WTC11 (cell line): ENCODE data around the gene KCNA5. TPM values are rescaled to one million over a fixed set of nuclear protein-coding genes. Genes with fewer than 3 reads are reported as not detected.

Experiments
- ATAC-seq: fragments of 200-7000 bp; cut with Tn5 transposase; 2 replicates; pipeline ENCODE4 v1.10.0; 2021; ENCODE audit warnings: mild to moderate bottlenecking, moderate library complexity
- CTCF ChIA-PET: fragments of 300-600 bp; sonication (Branson Sonifier 250); formaldehyde crosslinking; loops from one replicate; lab custom pipeline; 2021; ENCODE audit warnings: antibody characterized with exemption; lab: Charles Lee
- POLR2A ChIA-PET: fragments of 350-600 bp; sonication (Branson Sonifier 250); formaldehyde crosslinking; loops from one replicate; lab custom pipeline; 2021; ENCODE audit warnings: antibody characterized with exemption; lab: Charles Lee
- DNase-seq: peaks from one replicate; pipeline ENCODE4 v3.0.0; 2021; ENCODE audit warnings: low spot score
- H3K27ac Mint-ChIP-seq: 2 replicates; pipeline ENCODE4 v1.8.0; 2021; ENCODE audit warnings: mixed read lengths
- H3K27me3 Mint-ChIP-seq: 2 replicates; pipeline ENCODE4 v1.8.0; 2021; ENCODE audit warnings: low read depth, mild to moderate bottlenecking, moderate library complexity, mixed read lengths
- H3K36me3 Mint-ChIP-seq: 2 replicates; pipeline ENCODE4 v1.8.0; 2021; ENCODE audit warnings: mixed read lengths
- H3K4me1 Mint-ChIP-seq: 2 replicates; pipeline ENCODE4 v1.8.0; 2022; ENCODE audit warnings: mixed read lengths
- H3K4me3 Mint-ChIP-seq: 2 replicates; pipeline ENCODE4 v1.8.0; 2021; ENCODE audit warnings: mild to moderate bottlenecking, moderate library complexity, mixed read lengths
- H3K9me3 Mint-ChIP-seq: 2 replicates; pipeline ENCODE4 v1.8.0; 2021; ENCODE audit warnings: mixed read lengths
- ATF3 ChIP-seq: sonication (generic); formaldehyde crosslinking; conservative IDR thresholded peaks from 2 replicates; pipeline ENCODE4 v1.8.1; 2022; ENCODE audit warnings: mild to moderate bottlenecking, missing genetic modification reagents
- CDX4 ChIP-seq: fragments of 250-450 bp; sonication (Bioruptor Pico); IDR thresholded peaks from 2 replicates; pipeline ENCODE4 v1.9.0; 2021; ENCODE audit warnings: moderate library complexity, mild to moderate bottlenecking, inconsistent platforms, borderline replicate concordance
- CREB1 ChIP-seq: sonication (generic); formaldehyde crosslinking; IDR thresholded peaks from 2 replicates; pipeline ENCODE4 v1.8.0; 2023; ENCODE audit warnings: mild to moderate bottlenecking, missing genetic modification reagents
- E2F4 ChIP-seq: sonication (generic); formaldehyde crosslinking; IDR thresholded peaks from 2 replicates; pipeline ENCODE4 v1.8.1; 2022; ENCODE audit warnings: low read depth, mild to moderate bottlenecking, moderate library complexity, missing genetic modification reagents, borderline replicate concordance
- ESRRA ChIP-seq: sonication (generic); formaldehyde crosslinking; IDR thresholded peaks from 2 replicates; pipeline ENCODE4 v1.8.1; 2022; ENCODE audit warnings: mild to moderate bottlenecking, missing genetic modification reagents, borderline replicate concordance
- ETV6 ChIP-seq: sonication (generic); formaldehyde crosslinking; IDR thresholded peaks from 2 replicates; pipeline ENCODE4 v1.8.1; 2022; ENCODE audit warnings: mild to moderate bottlenecking, missing genetic modification reagents
- GTF2I ChIP-seq: fragments of 250-450 bp; sonication (Bioruptor Pico); conservative IDR thresholded peaks from 2 replicates; pipeline ENCODE4 v1.4.0; 2021; ENCODE audit warnings: mild to moderate bottlenecking
- HMGA2 ChIP-seq: fragments of 250-450 bp; sonication (Bioruptor Pico); IDR thresholded peaks from 2 replicates; pipeline ENCODE4 v1.4.0; 2021; ENCODE audit warnings: mild to moderate bottlenecking, moderate library complexity
- JUN ChIP-seq: sonication (generic); formaldehyde crosslinking; IDR thresholded peaks from 2 replicates; pipeline ENCODE4 v1.8.0; 2023; ENCODE audit warnings: mild to moderate bottlenecking, missing genetic modification reagents
- KAT7 ChIP-seq: sonication (generic); formaldehyde crosslinking; IDR thresholded peaks from 2 replicates; pipeline ENCODE4 v1.8.1; 2023; ENCODE audit warnings: missing genetic modification reagents, mild to moderate bottlenecking, borderline replicate concordance
- MXD4 ChIP-seq: fragments of 250-450 bp; sonication (Bioruptor Pico); IDR thresholded peaks from 2 replicates; pipeline ENCODE4 v1.8.0; 2021; ENCODE audit warnings: mild to moderate bottlenecking, moderate library complexity, borderline replicate concordance
- MYBL2 ChIP-seq: sonication (generic); formaldehyde crosslinking; IDR thresholded peaks from 2 replicates; pipeline ENCODE4 v1.8.1; 2023; ENCODE audit warnings: mild to moderate bottlenecking, moderate library complexity, missing genetic modification reagents
- NFYB ChIP-seq: sonication (generic); formaldehyde crosslinking; conservative IDR thresholded peaks from 2 replicates; pipeline ENCODE4 v1.8.0; 2022; ENCODE audit warnings: low read depth, missing genetic modification reagents
- PRDM15 ChIP-seq: sonication (generic); formaldehyde crosslinking; IDR thresholded peaks from 2 replicates; pipeline ENCODE4 v1.8.0; 2022; ENCODE audit warnings: missing genetic modification reagents
- SMAD4 ChIP-seq: sonication (generic); formaldehyde crosslinking; IDR thresholded peaks from 2 replicates; pipeline ENCODE4 v1.8.0; 2022; ENCODE audit warnings: mild to moderate bottlenecking, missing genetic modification reagents
- TP53 ChIP-seq: sonication (generic); formaldehyde crosslinking; IDR thresholded peaks from 2 replicates; pipeline ENCODE4 v1.8.1; 2023; ENCODE audit warnings: mild to moderate bottlenecking, missing genetic modification reagents
- USF2 ChIP-seq: sonication (generic); formaldehyde crosslinking; IDR thresholded peaks from 2 replicates; pipeline ENCODE4 v1.8.1; 2023; ENCODE audit warnings: mild to moderate bottlenecking, missing genetic modification reagents, moderate library complexity
- ZNF138 ChIP-seq: sonication (generic); formaldehyde crosslinking; conservative IDR thresholded peaks from 2 replicates; pipeline ENCODE4 v1.8.1; 2022; ENCODE audit warnings: mild to moderate bottlenecking, moderate library complexity, missing genetic modification reagents
- ZNF263 ChIP-seq: sonication (generic); formaldehyde crosslinking; IDR thresholded peaks from 2 replicates; pipeline ENCODE4 v1.8.1; 2022; ENCODE audit warnings: low read depth, mild to moderate bottlenecking, moderate library complexity, missing genetic modification reagents
- total RNA-seq: library from RNA; stranded (reverse); gene quantifications from 3 replicates; pipeline ENCODE4 v1.2.3, GENCODE V29; 2021

Gene KCNA5
- total RNA-seq, 1 experiment from 2014 or later = 0.22 TPM

- DNase-seq (no peak), ATAC-seq (no peak)
- H3K27ac Mint-ChIP-seq = no peak overlapping the region
- no peaks in the 10 kb centered on the region for H3K9me3 Mint-ChIP-seq
- TF ChIP-seq MYBL2 (no peak), NFYB (CRISPR knock-in tag) (no peak), TP53 (CRISPR knock-in tag) (no peak), ZNF138 (CRISPR knock-in tag) (no peak)
- H3K4me3 Mint-ChIP-seq = no peak overlapping the region
- POLR2A ChIA-PET = no interaction called here
- CTCF ChIA-PET = interaction anchor here (1.1 to 6.5 kb wide), 3 partner anchors 19 to 139 kb away, joined by 3 to 39 read pairs (median 5); no protein-coding TSS in a partner anchor
- H3K4me1 Mint-ChIP-seq = peaks cover 20% of the 10 kb centered on the region
- no peaks in the 10 kb centered on the region; the same call in 1 of the 2 replicates for H3K27me3 Mint-ChIP-seq
- no peaks in the 10 kb centered on the region for H3K36me3 Mint-ChIP-seq
Measured at GRCh38 chr12:4994622-4995021, 49.1 kb upstream of the KCNA5 start.

GRCh38 chr12:4996714-4997113 lies 47.0 kb upstream of the KCNA5 start:
- peaks cover 18% of the 10 kb centered on the region for H3K4me1 Mint-ChIP-seq
- no peak overlapping the region for H3K4me3 Mint-ChIP-seq
- H3K27me3 Mint-ChIP-seq = no peaks in the 10 kb centered on the region; the same call in 1 of the 2 replicates
- no peaks in the 10 kb centered on the region for H3K36me3 Mint-ChIP-seq
- DNase-seq = no peak
- no peaks in the 10 kb centered on the region for H3K9me3 Mint-ChIP-seq
- TF ChIP-seq CREB1 (CRISPR knock-in tag) (no peak), ZNF263 (CRISPR knock-in tag) (no peak), ETV6 (no peak), CDX4 (no peak), USF2 (CRISPR knock-in tag) (no peak), KAT7 (CRISPR knock-in tag) (no peak), E2F4 (CRISPR knock-in tag) (no peak), GTF2I (CRISPR knock-in tag) (no peak), ATF3 (CRISPR knock-in tag) (no peak), ESRRA (no peak), PRDM15 (CRISPR knock-in tag) (no peak), HMGA2 (CRISPR knock-in tag) (no peak), JUN (no peak), MXD4 (CRISPR knock-in tag) (no peak), SMAD4 (CRISPR knock-in tag) (no peak)
- H3K27ac Mint-ChIP-seq = no peak overlapping the region
- ChIA-PET CTCF (interaction anchor here (6.5 kb wide), 1 partner anchor 141 kb away, joined by 39 read pairs; no protein-coding TSS in a partner anchor), POLR2A (no interaction called here)
- no peak for ATAC-seq
